ENCODE results near the gene CTLA4.

GRCh38 chr2:203893401-203893800 lies 25.8 kb downstream of the CTLA4 start:
- TF ChIP-seq, protein P1, sequence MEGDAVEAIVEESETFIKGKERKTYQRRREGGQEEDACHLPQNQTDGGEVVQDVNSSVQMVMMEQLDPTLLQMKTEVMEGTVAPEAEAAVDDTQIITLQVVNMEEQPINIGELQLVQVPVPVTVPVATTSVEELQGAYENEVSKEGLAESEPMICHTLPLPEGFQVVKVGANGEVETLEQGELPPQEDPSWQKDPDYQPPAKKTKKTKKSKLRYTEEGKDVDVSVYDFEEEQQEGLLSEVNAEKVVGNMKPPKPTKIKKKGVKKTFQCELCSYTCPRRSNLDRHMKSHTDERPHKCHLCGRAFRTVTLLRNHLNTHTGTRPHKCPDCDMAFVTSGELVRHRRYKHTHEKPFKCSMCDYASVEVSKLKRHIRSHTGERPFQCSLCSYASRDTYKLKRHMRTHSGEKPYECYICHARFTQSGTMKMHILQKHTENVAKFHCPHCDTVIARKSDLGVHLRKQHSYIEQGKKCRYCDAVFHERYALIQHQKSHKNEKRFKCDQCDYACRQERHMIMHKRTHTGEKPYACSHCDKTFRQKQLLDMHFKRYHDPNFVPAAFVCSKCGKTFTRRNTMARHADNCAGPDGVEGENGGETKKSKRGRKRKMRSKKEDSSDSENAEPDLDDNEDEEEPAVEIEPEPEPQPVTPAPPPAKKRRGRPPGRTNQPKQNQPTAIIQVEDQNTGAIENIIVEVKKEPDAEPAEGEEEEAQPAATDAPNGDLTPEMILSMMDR (IDR thresholded peaks at IDR 0.05) = no peak
- no peak for TF ChIP-seq ZFX (IDR thresholded peaks at IDR 0.05; ENCODE audit: borderline replicate concordance)
